Activated CD4-positive, alpha-beta T cell treated with anti-CD3 and anti-CD28 coated beads, Interleukin-2, amount 50 U/mL, for 1 hour (primary cell): ENCODE results near the gene OXSR1.
"Not testable (repeated sequence)": the region's sequence is repeated elsewhere in the genome, so short reads cannot be mapped to it uniquely, and the experiment has no call there.

Experiments
- DNase-seq: peaks from one replicate; pipeline ENCODE4 v3.0.0-alpha.2; 2020

The OXSR1 gene

GRCh38 chr3:38128303-38128655 is 37.1 kb upstream of the OXSR1 start:
- DNase-seq: no peak

GRCh38 chr3:38129058-38129457 is 36.3 kb upstream of the OXSR1 start:
- DNase-seq: no peak

GRCh38 chr3:38130631-38131065 is 34.7 kb upstream of the OXSR1 start:
- DNase-seq: no peak

- DNase-seq: peak; percentile 27
Measured at GRCh38 chr3:38131621-38132369, 33.5 kb upstream of the OXSR1 start.

GRCh38 chr3:38133209-38133556 is 32.2 kb upstream of the OXSR1 start:
- no peak for DNase-seq

- no peak for DNase-seq
Measured at GRCh38 chr3:38133557-38134405, 31.6 kb upstream of the OXSR1 start.

GRCh38 chr3:38134517-38135143 is 30.7 kb upstream of the OXSR1 start:
- not testable (repeated sequence) for DNase-seq

- DNase-seq: not testable (repeated sequence)
Measured at GRCh38 chr3:38135621-38136277, 29.6 kb upstream of the OXSR1 start.

GRCh38 chr3:38136393-38136776 is 29.0 kb upstream of the OXSR1 start:
- no peak for DNase-seq

- DNase-seq: peak; percentile 96
Measured at GRCh38 chr3:38136777-38137614, 28.3 kb upstream of the OXSR1 start, which contains the start of gene ACAA1. Gene ACAA1, minus strand, starts transcription at chr3:38137127. Its CDS starts 92 bp downstream, at chr3:38137035.

- no peak for DNase-seq
Measured at GRCh38 chr3:38137615-38138348, 27.6 kb upstream of the OXSR1 start.

GRCh38 chr3:38138349-38139190 is 26.8 kb upstream of the OXSR1 start, which contains the start of gene MYD88:
Gene MYD88, plus strand, starts transcription at chr3:38138661. Its CDS starts 40 bp downstream, at chr3:38138701.
- peak; percentile 81 for DNase-seq

- no peak for DNase-seq
Measured at GRCh38 chr3:38139191-38139590, 26.1 kb upstream of the OXSR1 start.

- no peak for DNase-seq
Measured at GRCh38 chr3:38139652-38140051, 25.7 kb upstream of the OXSR1 start.

GRCh38 chr3:38140326-38141172 is 24.8 kb upstream of the OXSR1 start:
- no peak for DNase-seq

- no peak for DNase-seq
Measured at GRCh38 chr3:38141173-38141951, 24.0 kb upstream of the OXSR1 start.

- DNase-seq: no peak
Measured at GRCh38 chr3:38141952-38142273, 23.4 kb upstream of the OXSR1 start.

- no peak for DNase-seq
Measured at GRCh38 chr3:38142959-38143358, 22.4 kb upstream of the OXSR1 start.

- DNase-seq: no peak
Measured at GRCh38 chr3:38143511-38143910, 21.8 kb upstream of the OXSR1 start.
